ENCODE measurements around the gene PMS2. TPM values are rescaled to one million over a fixed set of nuclear protein-coding genes. Genes with fewer than 3 reads are reported as not detected.

PMS2 gene, protein sequence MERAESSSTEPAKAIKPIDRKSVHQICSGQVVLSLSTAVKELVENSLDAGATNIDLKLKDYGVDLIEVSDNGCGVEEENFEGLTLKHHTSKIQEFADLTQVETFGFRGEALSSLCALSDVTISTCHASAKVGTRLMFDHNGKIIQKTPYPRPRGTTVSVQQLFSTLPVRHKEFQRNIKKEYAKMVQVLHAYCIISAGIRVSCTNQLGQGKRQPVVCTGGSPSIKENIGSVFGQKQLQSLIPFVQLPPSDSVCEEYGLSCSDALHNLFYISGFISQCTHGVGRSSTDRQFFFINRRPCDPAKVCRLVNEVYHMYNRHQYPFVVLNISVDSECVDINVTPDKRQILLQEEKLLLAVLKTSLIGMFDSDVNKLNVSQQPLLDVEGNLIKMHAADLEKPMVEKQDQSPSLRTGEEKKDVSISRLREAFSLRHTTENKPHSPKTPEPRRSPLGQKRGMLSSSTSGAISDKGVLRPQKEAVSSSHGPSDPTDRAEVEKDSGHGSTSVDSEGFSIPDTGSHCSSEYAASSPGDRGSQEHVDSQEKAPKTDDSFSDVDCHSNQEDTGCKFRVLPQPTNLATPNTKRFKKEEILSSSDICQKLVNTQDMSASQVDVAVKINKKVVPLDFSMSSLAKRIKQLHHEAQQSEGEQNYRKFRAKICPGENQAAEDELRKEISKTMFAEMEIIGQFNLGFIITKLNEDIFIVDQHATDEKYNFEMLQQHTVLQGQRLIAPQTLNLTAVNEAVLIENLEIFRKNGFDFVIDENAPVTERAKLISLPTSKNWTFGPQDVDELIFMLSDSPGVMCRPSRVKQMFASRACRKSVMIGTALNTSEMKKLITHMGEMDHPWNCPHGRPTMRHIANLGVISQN
- 10 to 100 TPM; 27.2 to 30.0 TPM for total RNA-seq

DNA sequence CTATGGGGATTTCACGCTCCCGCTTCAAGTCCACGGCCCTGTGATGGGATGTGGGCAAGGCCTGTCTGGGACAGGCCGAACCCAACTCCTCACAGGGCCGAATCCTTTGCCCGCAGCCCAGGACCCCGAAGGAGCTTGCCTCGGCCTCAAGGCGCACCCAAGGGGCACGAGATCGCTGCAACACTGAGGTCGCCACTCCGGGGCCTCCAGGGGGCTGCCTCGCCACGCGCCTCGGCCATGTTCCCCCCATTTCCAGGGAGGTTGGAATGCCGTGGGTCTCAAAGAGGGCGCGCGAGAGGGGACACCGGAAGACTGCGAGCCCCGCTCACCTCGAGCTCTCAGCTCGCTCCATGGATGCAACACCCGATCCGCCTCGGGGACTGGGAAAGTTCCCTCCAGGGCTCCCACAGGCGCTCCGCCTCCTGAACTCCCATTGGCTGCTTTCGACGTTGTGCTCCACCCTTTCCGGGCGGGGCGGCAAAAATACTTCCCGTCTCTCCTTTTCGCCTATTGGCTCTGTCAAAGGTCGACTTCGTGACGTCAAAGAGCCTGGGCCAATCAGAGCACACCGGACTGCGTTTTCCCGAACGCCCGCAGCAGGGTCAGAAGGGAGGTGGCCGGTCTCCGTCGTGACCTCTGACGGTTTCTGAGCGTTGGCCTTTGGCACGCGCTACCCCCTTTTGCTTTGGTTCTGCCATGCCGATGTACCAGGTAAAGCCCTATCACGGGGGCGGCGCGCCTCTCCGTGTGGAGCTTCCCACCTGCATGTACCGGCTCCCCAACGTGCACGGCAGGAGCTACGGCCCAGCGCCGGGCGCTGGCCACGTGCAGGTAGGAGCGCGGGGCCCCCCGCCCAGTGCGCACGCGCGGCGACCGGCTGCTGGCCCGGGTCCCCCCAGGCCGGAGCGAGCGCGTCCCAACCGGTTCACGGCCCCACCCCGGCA lies at the start of gene PMS2, which contains the start of gene AIMP2:
Gene PMS2, minus strand, starts transcription at position 382 of the 944 bp plus-strand sequence. Its CDS starts 30 bp downstream, at position 352.
Gene AIMP2, plus strand, starts transcription at position 605 of the 944 bp plus-strand sequence. Its CDS starts 92 bp downstream, at position 697.

DNA sequence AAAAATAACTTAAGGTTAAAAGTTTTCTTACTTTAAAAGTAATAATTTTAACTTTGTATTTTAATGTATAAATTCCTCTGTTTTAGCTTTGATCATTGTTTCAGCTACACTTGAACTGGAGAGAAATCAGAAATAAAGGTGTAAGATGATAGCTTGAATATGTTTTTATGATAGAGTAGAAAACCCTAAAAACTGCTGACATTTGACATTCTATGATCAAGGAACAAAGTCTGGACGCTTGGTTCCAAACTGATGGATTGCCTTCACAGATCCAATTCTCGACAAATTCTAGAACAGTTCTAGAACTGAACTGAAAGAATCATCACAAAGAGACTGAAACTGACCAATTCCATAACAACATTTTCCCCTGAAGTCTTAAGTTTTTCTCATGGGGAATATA lies 22.1 kb upstream of the PMS2 start, which contains the start of gene ANKRD61:
Gene ANKRD61, plus strand, starts transcription at position 389 of the 400 bp plus-strand sequence. Its CDS starts 0 bp downstream, at position 389.

DNA sequence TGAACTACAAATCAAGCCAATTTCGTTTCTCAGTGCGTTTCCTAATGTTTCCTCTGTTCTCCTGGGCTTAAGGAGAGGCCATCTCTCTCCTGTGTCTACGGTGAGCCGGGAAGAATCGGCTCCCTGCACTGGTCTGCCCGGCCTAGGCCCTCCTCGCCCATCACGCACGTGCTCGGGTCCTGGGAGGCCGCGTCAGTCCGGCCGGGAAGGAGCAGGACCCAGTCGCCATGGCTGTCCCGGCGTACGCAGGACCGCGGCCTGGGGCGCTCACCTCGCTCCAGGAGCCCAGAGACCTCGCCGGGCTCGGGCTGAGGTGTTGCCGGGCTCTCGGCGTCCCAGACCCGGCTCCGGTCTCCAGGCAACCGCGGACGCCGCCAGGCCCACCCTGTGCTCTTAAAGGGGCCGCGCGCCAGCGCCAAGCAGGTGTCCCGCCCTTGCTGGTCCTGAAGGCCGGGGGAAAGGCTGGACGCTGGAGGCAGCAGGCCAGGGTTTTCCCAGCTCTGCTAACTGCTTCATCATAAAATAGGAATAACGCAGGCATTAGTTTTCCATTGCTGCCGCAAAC lies 38.4 kb downstream of the PMS2 start, which contains the start of gene RSPH10B:
Gene RSPH10B, minus strand, starts transcription at position 343 of the 565 bp plus-strand sequence. CDS start 3,573 bp downstream, outside the sequence.

Small RNA genes within 50 kb of the gene (small RNA-seq; reads per million reads assigned to genes)
- gene RF00019 (0 reads per million in 2 donors), gene RNU6-218P (0 reads per million in 2 donors), gene SNORA80D (14.8 to 42.8 reads per million in 2 donors)

Other genes with a start within 250 kb of the PMS2 start
- 10 to 100 TPM; 24.6 to 32.7 TPM for gene RNF216, start 227.4 kb downstream of the PMS2 start, total RNA-seq
- not detected for gene OCM, start 128.3 kb downstream of the PMS2 start, total RNA-seq
- 10 to 100 TPM; 55.7 to 61.9 TPM for gene CCZ1, start 110.3 kb downstream of the PMS2 start, total RNA-seq
- gene RSPH10B, start 38.4 kb downstream of the PMS2 start, total RNA-seq, result under 1 TPM in 1 of 2 donors, not detected in 1; 0.34 TPM
- 10 to 100 TPM; 66.4 to 85.6 TPM for gene AIMP2, start 223 bp upstream of the PMS2 start, total RNA-seq
- not detected for gene ANKRD61, start 22.3 kb upstream of the PMS2 start, total RNA-seq
- 100 to 1,000 TPM in 1 of 2 donors, 10 to 100 TPM in 1; 52.0 to 136 TPM for gene EIF2AK1, start 50.1 kb upstream of the PMS2 start, total RNA-seq
- 1 to 10 TPM; 6.7 to 6.9 TPM for gene USP42, start 95.9 kb upstream of the PMS2 start, total RNA-seq

All from melanocyte of skin (primary cell).